H1 (cell line): ENCODE measurements around the gene C3. TPM values are rescaled to one million over a fixed set of nuclear protein-coding genes. Genes with fewer than 3 reads are reported as not detected.

ENCODE experiments used
- CBX8 ChIP-seq: fragments of 300-800, 300-1000 bp; sonication (generic); IDR thresholded peaks from 2 replicates; pipeline ENCODE4 v1.7.1; 2016; ENCODE audit warnings: low read depth, low read length, borderline replicate concordance
- CHD1 ChIP-seq: IDR thresholded peaks from 2 replicates; pipeline ENCODE4 v1.6.1; 2012; ENCODE audit warnings: low read depth, low read length, improper control_type of control experiment
- EGR1 ChIP-seq: IDR thresholded peaks from 2 replicates; pipeline ENCODE4 v1.6.1; 2011; ENCODE audit warnings: low read depth, low read length, borderline replicate concordance
- EZH2 ChIP-seq: fragments of 200-600 bp; sonication (generic); IDR thresholded peaks from 2 replicates; pipeline ENCODE4 v1.7.1; 2012; ENCODE audit warnings: low read depth, mild to moderate bottlenecking, moderate library complexity, low read length, inconsistent platforms; ENCODE audit not compliant: severe bottlenecking
- GABPA ChIP-seq: IDR thresholded peaks from 2 replicates; pipeline ENCODE4 v1.6.1; 2011; ENCODE audit warnings: mild to moderate bottlenecking, low read length, moderate library complexity, borderline replicate concordance; ENCODE audit not compliant: insufficient read depth
- HDAC2 ChIP-seq, 2 experiments: fragments of 300-600 bp in 1 of 2; sonication (generic) in 1 of 2; IDR thresholded peaks; 2 replicates each; pipeline ENCODE4 v1.6.1; 2011 to 2012; ENCODE audit warnings: low read depth in 2 of 2, low read length in 2 of 2, mild to moderate bottlenecking in 2 of 2, moderate library complexity in 2 of 2, borderline replicate concordance in 1 of 2, inconsistent platforms in 1 of 2
- KDM5A ChIP-seq: fragments of 200-600 bp; IDR thresholded peaks from 2 replicates; pipeline ENCODE4 v1.7.1; 2012; ENCODE audit warnings: mild to moderate bottlenecking, low read length, inconsistent platforms, mixed read lengths
- NRF1 ChIP-seq: IDR thresholded peaks from 2 replicates; pipeline ENCODE4 v1.6.1; 2011; ENCODE audit warnings: mild to moderate bottlenecking, low read depth, low read length, improper control_type of control experiment
- POLR2A ChIP-seq, 2 experiments: IDR thresholded peaks; 1 replicate in 1 of 2; 2 replicates in 1 of 2; pipeline ENCODE4 v1.6.1; 2011; ENCODE audit warnings: low read depth in 2 of 2, low read length in 2 of 2, mild to moderate bottlenecking in 2 of 2; ENCODE audit errors: control extremely low read depth in 1 of 2
- RAD21 ChIP-seq, 2 experiments: IDR thresholded peaks in 1 of 2; conservative IDR thresholded peaks in 1 of 2; 2 replicates each; pipeline ENCODE4 v1.6.1; 2011; ENCODE audit warnings: low read depth in 2 of 2, low read length in 2 of 2, improper control_type of control experiment in 1 of 2, inconsistent platforms in 1 of 2, mild to moderate bottlenecking in 1 of 2, moderate library complexity in 1 of 2
- RXRA ChIP-seq: IDR thresholded peaks from 2 replicates; pipeline ENCODE4 v1.6.1; 2011; ENCODE audit warnings: low read depth, mild to moderate bottlenecking, low read length, moderate library complexity; ENCODE audit not compliant: insufficient read depth
- SIN3A ChIP-seq, 2 experiments: IDR thresholded peaks in 1 of 2; conservative IDR thresholded peaks in 1 of 2; 2 replicates each; pipeline ENCODE4 v1.6.1; 2011 to 2012; ENCODE audit warnings: low read length in 2 of 2, improper control_type of control experiment in 1 of 2, low read depth in 1 of 2, mild to moderate bottlenecking in 1 of 2
- SP1 ChIP-seq: IDR thresholded peaks from 2 replicates; pipeline ENCODE4 v1.6.1; 2011; ENCODE audit warnings: low read depth, low read length
- SRF ChIP-seq: IDR thresholded peaks from 2 replicates; pipeline ENCODE4 v1.6.1; 2011; ENCODE audit warnings: mild to moderate bottlenecking, low read depth, low read length, moderate library complexity
- TAF1 ChIP-seq: IDR thresholded peaks from 2 replicates; pipeline ENCODE4 v1.6.1; 2011; ENCODE audit warnings: mild to moderate bottlenecking, low read depth, low read length
- polyA plus RNA-seq, 7 experiments: library from polyadenylated mRNA; depleted of rRNA in 3 of 7; stranded (reverse) in 5 of 7; unstranded in 2 of 7; fragments of >200 nt in 5 of 7; fragments of 200-250 nt in 2 of 7; gene quantifications; 1 replicate in 5 of 7; 2 replicates in 1 of 7; 4 replicates in 1 of 7; pipeline versions ENCODE4 v1.2.1 to v1.2.3, GENCODE V29; 2011 to 2013; ENCODE audit warnings: missing spikeins in 2 of 7, mixed read lengths in 2 of 7
- total RNA-seq: library from RNA; stranded (reverse); fragmentation: NEBNext Ultra II Directional; extraction: Animal tissue kit (Norgen Biotek cat#: 25700); gene quantifications from 2 replicates; pipeline ENCODE4 v1.2.1, GENCODE V29; 2021
- TF ChIP-seq, protein P1 (sequence below): IDR thresholded peaks from 2 replicates; pipeline ENCODE4 v1.6.1; 2011; ENCODE audit warnings: low read length, improper control_type of control experiment
- TF ChIP-seq, protein P2 (sequence below), 3 experiments: IDR thresholded peaks; 1 replicate in 2 of 3; 2 replicates in 1 of 3; pipeline versions ENCODE4 v1.5.1 to v1.6.1; 2011; ENCODE audit warnings: low read length in 3 of 3, mild to moderate bottlenecking in 3 of 3, inconsistent platforms in 2 of 3, low read depth in 1 of 3, moderate library complexity in 1 of 3; ENCODE audit not compliant: insufficient read depth in 1 of 3; ENCODE audit errors: control extremely low read depth in 1 of 3
- TF ChIP-seq, protein P3 (sequence below): IDR thresholded peaks from 2 replicates; pipeline ENCODE4 v1.6.1; 2011; ENCODE audit warnings: low read depth, mild to moderate bottlenecking, low read length; ENCODE audit not compliant: insufficient read depth

The C3 gene
- total and polyA plus RNA-seq, 2 of the 8 experiments (the other 6 are each of a cell fraction or from before 2014, with no cell fraction given) = 6.4 to 12.8 TPM

DNA sequence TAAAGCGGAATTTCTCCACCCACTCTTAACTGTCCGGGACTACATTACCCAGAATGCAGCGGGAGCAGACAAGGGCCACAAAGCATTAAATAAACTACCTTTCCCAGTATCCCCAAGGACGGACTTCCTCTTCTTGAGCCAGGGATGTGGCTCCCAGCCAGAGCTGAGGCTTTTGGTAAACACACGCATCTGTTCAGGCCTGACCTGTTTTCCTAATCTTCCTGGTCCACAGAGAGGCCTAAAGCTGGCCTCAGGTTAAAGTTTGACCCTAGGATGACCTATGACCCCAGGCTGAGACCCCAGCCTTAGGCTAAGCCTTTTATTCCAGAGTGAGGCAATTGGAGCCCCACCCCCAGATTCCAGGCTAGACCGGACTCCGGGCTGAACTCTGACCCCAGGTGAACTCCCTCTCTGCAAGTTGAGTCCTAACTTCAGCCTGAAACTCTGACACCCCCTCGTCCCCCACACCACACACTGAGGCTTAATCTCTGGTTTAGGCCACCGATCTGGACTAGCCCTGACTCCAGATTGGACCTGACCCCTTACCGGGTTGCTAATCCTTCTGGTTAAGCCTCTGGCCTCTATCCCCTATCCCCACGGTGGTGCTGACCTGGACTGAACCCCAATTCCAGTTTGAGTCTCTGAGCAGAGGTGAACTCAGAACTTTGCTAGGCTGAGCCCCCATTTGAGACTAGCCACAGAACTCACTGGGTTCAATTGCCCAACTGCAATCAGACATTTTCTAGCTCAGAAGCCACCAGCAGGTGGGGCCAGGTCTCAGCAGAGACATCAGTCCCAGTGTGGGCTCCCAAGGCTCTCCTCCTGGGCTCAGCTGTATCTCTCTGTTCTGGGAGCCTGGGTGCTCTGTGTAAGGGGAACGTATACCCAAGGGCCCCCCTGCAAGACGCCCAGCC, 17.7 kb upstream of the C3 start (continued):
- peak; percentile 67; the same call in 1 of the 2 replicates for TF ChIP-seq GABPA
- no peak for TF ChIP-seq SRF
- no peak for TF ChIP-seq NRF1
- TF ChIP-seq, protein P1, sequence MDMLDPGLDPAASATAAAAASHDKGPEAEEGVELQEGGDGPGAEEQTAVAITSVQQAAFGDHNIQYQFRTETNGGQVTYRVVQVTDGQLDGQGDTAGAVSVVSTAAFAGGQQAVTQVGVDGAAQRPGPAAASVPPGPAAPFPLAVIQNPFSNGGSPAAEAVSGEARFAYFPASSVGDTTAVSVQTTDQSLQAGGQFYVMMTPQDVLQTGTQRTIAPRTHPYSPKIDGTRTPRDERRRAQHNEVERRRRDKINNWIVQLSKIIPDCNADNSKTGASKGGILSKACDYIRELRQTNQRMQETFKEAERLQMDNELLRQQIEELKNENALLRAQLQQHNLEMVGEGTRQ = no peak
- peak; percentile 79; the same call in 1 of the 2 replicates for TF ChIP-seq EGR1
- TF ChIP-seq HDAC2 (IDR thresholded peaks at IDR 0.05; ENCODE audit: borderline replicate concordance in 1 of 2, low read depth in 2 of 2, low read length in 2 of 2) = no peak
- no peak for TF ChIP-seq POLR2A (IDR thresholded peaks at IDR 0.05; ENCODE audit: control extremely low read depth in 1 of 2, low read depth in 2 of 2, low read length in 2 of 2)
- peak; percentile 64 to 74 for TF ChIP-seq RAD21 (IDR thresholded peaks at IDR 0.05 in 1 of 2, conservative IDR thresholded peaks at IDR 0.05 in 1 of 2; ENCODE audit: low read depth in 2 of 2, low read length in 2 of 2)
- peak in 1 of 2 experiments; percentile 40; a peak in 1 of 4 replicates for TF ChIP-seq SIN3A (conservative IDR thresholded peaks at IDR 0.05 in 1 of 2, IDR thresholded peaks at IDR 0.05 in 1 of 2; ENCODE audit: low read depth in 1 of 2, low read length in 2 of 2)
- no peak for TF ChIP-seq TAF1
- no peak for TF ChIP-seq KDM5A
- TF ChIP-seq SP1 = no peak
- no peak for TF ChIP-seq CBX8
- TF ChIP-seq EZH2 = no peak
- TF ChIP-seq, protein P2, sequence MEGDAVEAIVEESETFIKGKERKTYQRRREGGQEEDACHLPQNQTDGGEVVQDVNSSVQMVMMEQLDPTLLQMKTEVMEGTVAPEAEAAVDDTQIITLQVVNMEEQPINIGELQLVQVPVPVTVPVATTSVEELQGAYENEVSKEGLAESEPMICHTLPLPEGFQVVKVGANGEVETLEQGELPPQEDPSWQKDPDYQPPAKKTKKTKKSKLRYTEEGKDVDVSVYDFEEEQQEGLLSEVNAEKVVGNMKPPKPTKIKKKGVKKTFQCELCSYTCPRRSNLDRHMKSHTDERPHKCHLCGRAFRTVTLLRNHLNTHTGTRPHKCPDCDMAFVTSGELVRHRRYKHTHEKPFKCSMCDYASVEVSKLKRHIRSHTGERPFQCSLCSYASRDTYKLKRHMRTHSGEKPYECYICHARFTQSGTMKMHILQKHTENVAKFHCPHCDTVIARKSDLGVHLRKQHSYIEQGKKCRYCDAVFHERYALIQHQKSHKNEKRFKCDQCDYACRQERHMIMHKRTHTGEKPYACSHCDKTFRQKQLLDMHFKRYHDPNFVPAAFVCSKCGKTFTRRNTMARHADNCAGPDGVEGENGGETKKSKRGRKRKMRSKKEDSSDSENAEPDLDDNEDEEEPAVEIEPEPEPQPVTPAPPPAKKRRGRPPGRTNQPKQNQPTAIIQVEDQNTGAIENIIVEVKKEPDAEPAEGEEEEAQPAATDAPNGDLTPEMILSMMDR (IDR thresholded peaks at IDR 0.05; ENCODE audit: control extremely low read depth in 1 of 3, insufficient read depth in 1 of 3, low read depth in 1 of 3, low read length in 3 of 3) = peak; percentile 55 to 75 (median 69)
- TF ChIP-seq, protein P3, sequence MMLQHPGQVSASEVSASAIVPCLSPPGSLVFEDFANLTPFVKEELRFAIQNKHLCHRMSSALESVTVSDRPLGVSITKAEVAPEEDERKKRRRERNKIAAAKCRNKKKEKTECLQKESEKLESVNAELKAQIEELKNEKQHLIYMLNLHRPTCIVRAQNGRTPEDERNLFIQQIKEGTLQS = no peak
- TF ChIP-seq CHD1 = no peak
- TF ChIP-seq RXRA = no peak
